Endothelial cell of umbilical vein (primary cell): ENCODE data around the gene HOXB2. TPM values are rescaled to one million over a fixed set of nuclear protein-coding genes. Genes with fewer than 3 reads are reported as not detected.

ENCODE experiments used
- BruUV-seq: library from RNA; stranded (reverse); fragments of 400-500 nt; replicated peaks from 2 replicates; lab custom pipeline; 2021; lab: Mats Ljungman, UMichigan
- CTCF ChIA-PET: fragments of 300-600, 350-600 bp; sonication (Branson Sonifier 250); formaldehyde crosslinking; loops from one replicate; lab custom pipeline; 2021; ENCODE audit warnings: antibody characterized with exemption, inconsistent platforms; lab: Charles Lee
- POLR2A ChIA-PET: fragments of 300-600, 350-600 bp; sonication (Branson Sonifier 250); formaldehyde crosslinking; loops from one replicate; lab custom pipeline; 2021; ENCODE audit warnings: antibody characterized with exemption, inconsistent platforms; lab: Charles Lee
- DNase-seq: peaks from one replicate; pipeline ENCODE4 v3.0.0-alpha.2; 2011; ENCODE audit warnings: low read depth, low spot score
- FAIRE-seq: peaks from 2 replicates; lab custom pipeline; 2011; peaks lifted over from hg19 to GRCh38; lab: Jason Lieb, UNC
- H2AFZ ChIP-seq: 2 replicates; pipeline ENCODE4 v1.6.0; 2012; ENCODE audit warnings: low read depth, low read length, control low read depth, inconsistent platforms
- H3K27ac ChIP-seq: 2 replicates; pipeline ENCODE4 v1.5.1; 2011; ENCODE audit warnings: low read depth, mild to moderate bottlenecking, control low read depth, low read length, moderate library complexity; ENCODE audit not compliant: insufficient read depth
- H3K27me3 ChIP-seq, 2 experiments: 2 replicates each; pipeline versions ENCODE4 v1.6.0 to v1.6.1; 2011; ENCODE audit warnings: low read length in 2 of 2, mixed read lengths in 1 of 2; ENCODE audit not compliant: control insufficient read depth in 2 of 2, insufficient read depth in 2 of 2
- H3K36me3 ChIP-seq, 2 experiments: 2 replicates in 1 of 2; 3 replicates in 1 of 2; pipeline ENCODE4 v1.5.1; 2011; ENCODE audit warnings: low read length in 2 of 2, mild to moderate bottlenecking in 1 of 2, moderate library complexity in 1 of 2; ENCODE audit not compliant: control insufficient read depth in 2 of 2, insufficient read depth in 2 of 2; ENCODE audit errors: extremely low read depth in 1 of 2
- H3K4me1 ChIP-seq: 3 replicates; pipeline ENCODE4 v1.5.1; 2011; ENCODE audit warnings: mild to moderate bottlenecking, low read length; ENCODE audit not compliant: control insufficient read depth, insufficient read depth; ENCODE audit errors: extremely low read depth
- H3K4me2 ChIP-seq: 2 replicates; pipeline ENCODE4 v1.6.1; 2011; ENCODE audit warnings: low read length, control low read depth, mixed read lengths; ENCODE audit not compliant: insufficient read depth
- H3K4me3 ChIP-seq, 3 experiments: fragments of 200-600 bp in 1 of 3; sonication (generic), shearing (Covaris generic) in 1 of 3; replicated peaks in 1 of 3; 2 replicates each; pipeline ENCODE4 v1.5.1; 2011 to 2016; ENCODE audit warnings: control low read depth in 3 of 3, low read length in 3 of 3, mild to moderate bottlenecking in 2 of 3, inconsistent platforms in 1 of 3, low read depth in 1 of 3, moderate library complexity in 1 of 3; ENCODE audit not compliant: insufficient read depth in 1 of 3
- H3K79me2 ChIP-seq: 2 replicates; pipeline ENCODE4 v1.6.0; 2012; ENCODE audit warnings: low read length, inconsistent platforms; ENCODE audit not compliant: control insufficient read depth, insufficient read depth
- H3K9ac ChIP-seq: replicated peaks from 2 replicates; pipeline ENCODE3; 2011; ENCODE audit warnings: low read length, control low read depth; ENCODE audit not compliant: insufficient read depth; ENCODE audit errors: extremely low read depth
- H3K9me1 ChIP-seq: replicated peaks from 3 replicates; pipeline ENCODE4 v1.6.0; 2011; ENCODE audit warnings: mild to moderate bottlenecking, low read length; ENCODE audit not compliant: control insufficient read depth, insufficient read depth; ENCODE audit errors: extremely low read depth
- H3K9me3 ChIP-seq: replicated peaks from 2 replicates; pipeline ENCODE4 v1.5.1; 2012; ENCODE audit warnings: low read length, inconsistent platforms; ENCODE audit not compliant: control insufficient read depth, insufficient read depth
- H4K20me1 ChIP-seq: replicated peaks from 2 replicates; pipeline ENCODE3; 2011; ENCODE audit warnings: mild to moderate bottlenecking, low read length; ENCODE audit not compliant: control insufficient read depth, insufficient read depth; ENCODE audit errors: extremely low read depth
- CTCF ChIP-seq, 2 donors: IDR thresholded peaks; 1 replicate in 1 of 2; 2 replicates in 1 of 2; pipeline ENCODE4 v1.5.1; 2011; ENCODE audit warnings: low read length in 2 of 2, mild to moderate bottlenecking in 2 of 2, moderate library complexity in 2 of 2, control low read depth in 1 of 2, inconsistent platforms in 1 of 2, low read depth in 1 of 2; ENCODE audit not compliant: insufficient read depth in 1 of 2; ENCODE audit errors: extremely low read depth in 1 of 2
- EZH2 ChIP-seq: IDR thresholded peaks from 2 replicates; pipeline ENCODE4 v1.6.1; 2012; ENCODE audit warnings: borderline replicate concordance, low read depth, mild to moderate bottlenecking, moderate library complexity, low read length, inconsistent platforms; ENCODE audit not compliant: severe bottlenecking
- FOS ChIP-seq: IDR thresholded peaks from 2 replicates; pipeline ENCODE4 v1.6.1; 2011; ENCODE audit warnings: mild to moderate bottlenecking, low read length, moderate library complexity, borderline replicate concordance; ENCODE audit not compliant: insufficient read depth
- GATA2 ChIP-seq: IDR thresholded peaks from 2 replicates; pipeline ENCODE4 v1.7.0; 2011; ENCODE audit warnings: low read depth, mild to moderate bottlenecking, moderate library complexity, mixed read lengths, low read length; ENCODE audit not compliant: insufficient read length, insufficient read depth
- JUN ChIP-seq: IDR thresholded peaks from 2 replicates; pipeline ENCODE4 v1.6.1; 2011; ENCODE audit warnings: borderline replicate concordance, low read depth; ENCODE audit not compliant: insufficient read length, insufficient read depth
- MAX ChIP-seq: IDR thresholded peaks from 2 replicates; pipeline ENCODE4 v1.6.1; 2011; ENCODE audit not compliant: insufficient read depth, insufficient read length
- MYC ChIP-seq: IDR thresholded peaks from one replicate; pipeline ENCODE4 v1.6.1; 2011; ENCODE audit warnings: mild to moderate bottlenecking, low read depth, low read length
- POLR2A ChIP-seq: IDR thresholded peaks from 2 replicates; pipeline ENCODE4 v1.6.1; 2012; ENCODE audit warnings: low read depth, mild to moderate bottlenecking, control low read depth, low read length
- POLR2AphosphoS5 ChIP-seq: IDR thresholded peaks from 2 replicates; pipeline ENCODE4 v1.6.1; 2012; ENCODE audit warnings: low read depth, mild to moderate bottlenecking, control low read depth, low read length, moderate library complexity; ENCODE audit not compliant: insufficient read depth
- dilution Hi-C: fragments of 300-500 bp; cut with MboI; formaldehyde crosslinking; loops from one replicate; pipeline ENCODE4 v1.15.0; 2019; ENCODE audit warnings: low sequenced_read_pairs; ENCODE audit not compliant: extremely low pct_ligation_motif_present
- intact Hi-C: fragments of 100-400 bp; cut with micrococcal nuclease; formaldehyde crosslinking; loops from one replicate; pipeline ENCODE4 v1.10.0; 2022
- polyA plus RNA-seq, 4 experiments: library from polyadenylated mRNA; depleted of rRNA in 3 of 4; stranded (reverse) in 3 of 4; unstranded in 1 of 4; fragments of >200 nt; gene quantifications; 2 replicates each; pipeline versions ENCODE4 v1.2.1 to v1.2.3, GENCODE V29; 2011 to 2012; ENCODE audit warnings: missing spikeins in 1 of 4
- total RNA-seq: library from RNA; stranded (reverse); gene quantifications from 2 replicates; pipeline ENCODE4 v1.2.3, GENCODE V29; 2021

HOXB2 gene
- total and polyA plus RNA-seq, 2 donors (not counting 3 experiments of a cell fraction or from before 2014, with no cell fraction given): 14.1 to 23.3 TPM

GRCh38 chr17:48541577-48542113 lies 3.3 kb downstream of the HOXB2 start:
- H3K27me3 ChIP-seq: no peaks in the 10 kb centered on the region
- no peaks in the 10 kb centered on the region for H3K9me1 ChIP-seq
- no peaks in the 10 kb centered on the region for H3K9me3 ChIP-seq
- BruUV-seq: no TSS peak
- H2AFZ ChIP-seq: peak overlapping the region; percentile 69
- intact Hi-C loops (loop anchor here (2.0 kb wide), 1 partner anchor 49 kb away; no protein-coding TSS in a partner anchor), dilution Hi-C loops (no loop called here)
- peak overlapping the region; percentile 80 for H3K27ac ChIP-seq
- H3K4me2 ChIP-seq: peak overlapping the region; percentile 89
- H3K4me1 ChIP-seq: peaks cover 26% of the 10 kb centered on the region
- peaks cover 46% of the 10 kb centered on the region for H3K79me2 ChIP-seq
- H3K4me3 ChIP-seq: peak overlapping the region; percentile 88 to 99 (median 97)
- TF ChIP-seq JUN: no peak
- no peak for TF ChIP-seq GATA2
- TF ChIP-seq MYC: no peak
- TF ChIP-seq FOS: no peak
- TF ChIP-seq POLR2AphosphoS5: peak; percentile 23
- no peak for TF ChIP-seq EZH2
- TF ChIP-seq MAX: no peak
- peak; percentile 79 for TF ChIP-seq POLR2A
- TF ChIP-seq CTCF (IDR thresholded peaks at IDR 0.05; ENCODE audit: extremely low read depth in 1 of 2, insufficient read depth in 1 of 2, low read depth in 1 of 2, low read length in 2 of 2): no peak
- H3K36me3 ChIP-seq: no peaks in the 10 kb centered on the region
- FAIRE-seq (no peak), DNase-seq (no peak)
- peak overlapping the region; percentile 91 for H3K9ac ChIP-seq
- ChIA-PET CTCF (interaction anchor here (0.7 to 3.9 kb wide), 10 partner anchors 15 to 208 kb away, joined by 3 to 14 read pairs (median 4); partner anchors contain the start of gene HOXB5), POLR2A (interaction anchor here (0.9 kb wide), 1 partner anchor 9 kb away, joined by 4 read pairs; no protein-coding TSS in a partner anchor)
- no peaks in the 10 kb centered on the region for H4K20me1 ChIP-seq
